Neural progenitor cell (in vitro differentiated cells): ENCODE measurements around the gene UGT1A1.

Source experiments
- CTCF ChIP-seq: fragments of 200-600 bp; sonication (generic); IDR thresholded peaks from 2 replicates; pipeline ENCODE4 v1.5.1; 2017; ENCODE audit warnings: antibody characterized with exemption, mild to moderate bottlenecking
- EZH2 ChIP-seq: fragments of 200-600 bp; sonication (generic); IDR thresholded peaks from 2 replicates; pipeline ENCODE4 v1.6.1; 2017; ENCODE audit warnings: antibody characterized with exemption, mild to moderate bottlenecking, moderate library complexity
- EZH2phosphoT487 ChIP-seq: fragments of 200-600 bp; sonication (generic); IDR thresholded peaks from 2 replicates; pipeline ENCODE4 v1.6.1; 2017; ENCODE audit warnings: antibody characterized with exemption

- no peak for TF ChIP-seq CTCF
- no peak for TF ChIP-seq EZH2phosphoT487
- TF ChIP-seq EZH2 = no peak
Observed at GRCh38 chr2:233764761-233765160, 4.7 kb downstream of the UGT1A1 start.
